GM21528 (cell line): ENCODE data around the gene FKBP1A.

ENCODE experiments used
- ATAC-seq: cut with Tn5 transposase; IDR thresholded peaks from one replicate; pipeline ENCODE4 v1.9.1; 2021; ENCODE audit warnings: mild to moderate bottlenecking, moderate library complexity; ENCODE audit not compliant: unreplicated experiment, low FRiP score

Gene FKBP1A

GRCh38 chr20:1388741-1389483, 3.9 kb downstream of the FKBP1A start:
- ATAC-seq: no peak

- ATAC-seq: no peak
These were observed 4.6 kb downstream of the FKBP1A start for GRCh38 chr20:1388253-1388652.

- ATAC-seq: no peak
These were observed 6.5 kb downstream of the FKBP1A start for GRCh38 chr20:1386323-1386722.

GRCh38 chr20:1383623-1384404, 9.0 kb downstream of the FKBP1A start:
- no peak for ATAC-seq

GRCh38 chr20:1382670-1383069, 10.2 kb downstream of the FKBP1A start:
- no peak for ATAC-seq

- no peak for ATAC-seq
These were observed 10.9 kb downstream of the FKBP1A start for GRCh38 chr20:1381753-1382591.

- no peak for ATAC-seq
These were observed 14.1 kb downstream of the FKBP1A start for GRCh38 chr20:1378735-1379125.

- no peak for ATAC-seq
These were observed 14.7 kb downstream of the FKBP1A start for GRCh38 chr20:1377984-1378734.

- no peak for ATAC-seq
These were observed 15.4 kb downstream of the FKBP1A start for GRCh38 chr20:1377341-1377871.

- ATAC-seq: no peak
These were observed 16.2 kb downstream of the FKBP1A start for GRCh38 chr20:1376408-1377270.

GRCh38 chr20:1376007-1376406, 16.8 kb downstream of the FKBP1A start:
- no peak for ATAC-seq

GRCh38 chr20:1375515-1375914, 17.3 kb downstream of the FKBP1A start:
- no peak for ATAC-seq

GRCh38 chr20:1374246-1374645, 18.6 kb downstream of the FKBP1A start:
- ATAC-seq: no peak

GRCh38 chr20:1373614-1374013, 19.2 kb downstream of the FKBP1A start:
- ATAC-seq: no peak

GRCh38 chr20:1373036-1373435, 19.8 kb downstream of the FKBP1A start:
- no peak for ATAC-seq

- no peak for ATAC-seq
These were observed 20.9 kb downstream of the FKBP1A start for GRCh38 chr20:1371830-1372539.

- no peak for ATAC-seq
These were observed 21.6 kb downstream of the FKBP1A start for GRCh38 chr20:1371202-1371782.

- ATAC-seq: no peak
These were observed 22.2 kb downstream of the FKBP1A start for GRCh38 chr20:1370548-1371110.
